A673 (cell line): ENCODE measurements around the gene CTSC.

Experiments
- CTCF ChIP-seq: fragments of 300-800, 200-600 bp; sonication (generic); conservative IDR thresholded peaks from 2 replicates; pipeline ENCODE4 v1.5.1; 2017; ENCODE audit warnings: low read depth, mild to moderate bottlenecking, antibody characterized with exemption, low read length, moderate library complexity, mixed read lengths
- EZH2 ChIP-seq: fragments of 200-600 bp; sonication (generic); IDR thresholded peaks from 2 replicates; pipeline ENCODE4 v1.6.1; 2017; ENCODE audit warnings: borderline replicate concordance, low read depth, mild to moderate bottlenecking, mixed read lengths, antibody characterized with exemption, low read length; ENCODE audit not compliant: poor library complexity, severe bottlenecking

GRCh38 chr11:88383447-88383846 lies 45.9 kb upstream of the CTSC start:
- TF ChIP-seq EZH2 (no peak), CTCF (no peak)
